AML-193 (cell line): Measurements from ENCODE around the gene TBX15.

Experiments used
- DNase-seq, 2 experiments: peaks; one replicate each; lab custom pipeline; 2025; lab: John Stamatoyannopoulos, UW

Gene TBX15

GRCh38 chr1:118890851-118891384 is 97.2 kb downstream of the TBX15 start:
- DNase-seq = no peak

GRCh38 chr1:118884946-118885345 is 103.2 kb downstream of the TBX15 start:
- DNase-seq = no peak

- DNase-seq = no peak
These were observed 106.4 kb downstream of the TBX15 start for GRCh38 chr1:118881751-118882150.

- DNase-seq = no peak
These were observed 109.5 kb downstream of the TBX15 start for GRCh38 chr1:118878661-118879060.

- no peak for DNase-seq
These were observed 110.3 kb downstream of the TBX15 start for GRCh38 chr1:118877668-118878396.

- DNase-seq = no peak
These were observed 116.5 kb downstream of the TBX15 start for GRCh38 chr1:118871582-118872171.

GRCh38 chr1:118868387-118868786 is 119.8 kb downstream of the TBX15 start:
- no peak for DNase-seq

- no peak for DNase-seq
These were observed 121.8 kb downstream of the TBX15 start for GRCh38 chr1:118866330-118866729.

- no peak for DNase-seq
These were observed 124.5 kb downstream of the TBX15 start for GRCh38 chr1:118863688-118864087.

- no peak for DNase-seq
These were observed 125.4 kb downstream of the TBX15 start for GRCh38 chr1:118862755-118863154.

GRCh38 chr1:118861216-118861615 is 126.9 kb downstream of the TBX15 start:
- no peak for DNase-seq

- no peak for DNase-seq
These were observed 128.1 kb downstream of the TBX15 start for GRCh38 chr1:118859999-118860398.

GRCh38 chr1:118846443-118846842 is 141.7 kb downstream of the TBX15 start:
- no peak for DNase-seq

- DNase-seq = no peak
These were observed 145.5 kb downstream of the TBX15 start for GRCh38 chr1:118842452-118843201.

GRCh38 chr1:118841521-118841920 is 146.6 kb downstream of the TBX15 start:
- no peak for DNase-seq
